GM19395 (cell line): ENCODE data around the gene TNK1.

Source experiments
- ATAC-seq: cut with Tn5 transposase; IDR thresholded peaks from one replicate; pipeline ENCODE4 v1.9.1; 2021; ENCODE audit warnings: mild to moderate bottlenecking, moderate library complexity; ENCODE audit not compliant: unreplicated experiment

The TNK1 gene

GRCh38 chr17:7408863-7409262, 28.0 kb downstream of the TNK1 start:
- ATAC-seq, result no peak

GRCh38 chr17:7409716-7410115, 28.8 kb downstream of the TNK1 start:
- ATAC-seq, result no peak

- ATAC-seq, result no peak
These were observed 29.9 kb downstream of the TNK1 start for GRCh38 chr17:7410634-7411426.

GRCh38 chr17:7411427-7411750, 30.5 kb downstream of the TNK1 start:
- no peak for ATAC-seq

GRCh38 chr17:7413346-7413985, 32.6 kb downstream of the TNK1 start:
- no peak for ATAC-seq

- no peak for ATAC-seq
These were observed 33.9 kb downstream of the TNK1 start for GRCh38 chr17:7414837-7415236.

- no peak for ATAC-seq
These were observed 34.9 kb downstream of the TNK1 start for GRCh38 chr17:7415784-7416183.

GRCh38 chr17:7416323-7416722, 35.4 kb downstream of the TNK1 start:
- no peak for ATAC-seq

GRCh38 chr17:7417056-7417655, 36.3 kb downstream of the TNK1 start:
- no peak for ATAC-seq

- no peak for ATAC-seq
These were observed 37.7 kb downstream of the TNK1 start for GRCh38 chr17:7418472-7419152.

- ATAC-seq, result no peak
These were observed 39.1 kb downstream of the TNK1 start, which contains the start of gene SPEM1 for GRCh38 chr17:7419819-7420610. TSS of gene SPEM1 (plus strand) at chr17:7420324. CDS start at chr17:7420385, 61 bp downstream.

GRCh38 chr17:7421186-7421585, 40.3 kb downstream of the TNK1 start:
- ATAC-seq, result no peak

- no peak for ATAC-seq
These were observed 42.8 kb downstream of the TNK1 start for GRCh38 chr17:7423679-7424078.

- no peak for ATAC-seq
These were observed 44.4 kb downstream of the TNK1 start, which contains the start of gene SPEM2 for GRCh38 chr17:7425316-7425715. TSS of gene SPEM2 (plus strand) at chr17:7425616. CDS start at chr17:7425689, 73 bp downstream.

GRCh38 chr17:7425756-7426155, 44.9 kb downstream of the TNK1 start:
- ATAC-seq, result no peak

GRCh38 chr17:7426203-7426863, 45.4 kb downstream of the TNK1 start:
- no peak for ATAC-seq

- ATAC-seq, result no peak
These were observed 46.1 kb downstream of the TNK1 start for GRCh38 chr17:7426896-7427489.

- ATAC-seq, result no peak
These were observed 46.7 kb downstream of the TNK1 start for GRCh38 chr17:7427549-7427948.

- no peak for ATAC-seq
These were observed 47.7 kb downstream of the TNK1 start, which contains the start of gene SPEM3 for GRCh38 chr17:7428557-7428956. TSS of gene SPEM3 (plus strand) at chr17:7428857. CDS start at chr17:7428903, 46 bp downstream.

GRCh38 chr17:7429722-7430121, 48.8 kb downstream of the TNK1 start:
- ATAC-seq, result no peak
